GM10248 (cell line): ENCODE measurements around the gene CCDC85C.

ENCODE experiments used
- CTCF ChIA-PET: fragments of 300-600 bp; sonication (Branson Sonifier 250); formaldehyde crosslinking; extraction: SDS; loops from one replicate; lab custom pipeline; 2021; ENCODE audit warnings: antibody characterized with exemption; lab: Yijun Ruan, JAX
- POLR2A ChIA-PET: fragments of 350-650 bp; sonication (Branson Sonifier 250); formaldehyde crosslinking; extraction: SDS; loops from one replicate; lab custom pipeline; 2020; ENCODE audit warnings: antibody characterized with exemption; lab: Yijun Ruan, JAX
- DNase-seq: peaks from one replicate; pipeline ENCODE4 v3.0.0; 2012; ENCODE audit errors: extremely low spot score
- CTCF ChIP-seq: IDR thresholded peaks from 2 replicates; pipeline ENCODE4 v1.5.1; 2012; ENCODE audit warnings: mild to moderate bottlenecking, low read depth; ENCODE audit errors: extremely low read depth, missing control alignments, control extremely low read depth

CCDC85C gene

DNA sequence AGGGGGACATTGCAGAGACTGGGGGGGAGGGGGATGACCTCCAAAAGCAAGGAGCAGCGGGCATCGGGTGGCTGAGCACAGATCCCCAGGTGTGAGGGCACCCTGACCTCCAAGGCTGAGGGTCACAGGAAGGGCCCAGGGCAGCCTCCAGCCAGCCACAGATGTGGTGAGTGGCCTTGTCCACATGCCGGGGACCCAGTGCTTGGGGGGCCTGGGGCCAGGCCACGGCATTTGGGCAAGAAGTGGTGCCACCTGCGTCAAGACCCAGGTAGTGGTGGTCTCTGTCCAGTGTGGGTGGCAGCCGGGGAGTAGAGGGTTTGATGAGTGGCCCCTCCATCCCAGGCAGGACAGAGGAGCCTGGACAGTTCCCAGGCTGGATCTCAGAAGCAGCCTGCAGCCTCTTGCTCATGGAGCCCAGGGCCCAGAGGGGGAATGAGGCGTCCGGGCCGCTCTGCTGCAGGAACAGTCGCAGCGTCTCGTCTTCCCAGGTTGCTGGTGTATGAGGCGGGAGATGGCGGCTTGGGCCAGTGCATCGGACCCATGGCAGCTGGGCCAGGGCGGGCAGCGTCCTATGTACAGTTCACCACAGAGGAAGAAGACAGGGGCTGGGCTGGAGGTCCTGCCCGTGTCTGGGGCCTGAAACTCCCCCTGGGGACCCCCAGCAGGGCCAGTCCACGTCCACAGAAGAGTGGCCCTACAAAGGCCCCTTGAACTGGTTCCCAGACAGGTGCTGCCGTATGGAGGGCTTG is 89.3 kb downstream of the CCDC85C start:
- no peak for TF ChIP-seq CTCF
- ChIA-PET POLR2A (no interaction called here), CTCF (no interaction called here)
- no peak for DNase-seq

GRCh38 chr14:99513946-99514551 is 90.0 kb downstream of the CCDC85C start:
- CTCF ChIA-PET = no interaction called here
- POLR2A ChIA-PET = no interaction called here
- TF ChIP-seq CTCF = no peak
- no peak for DNase-seq

- CTCF ChIA-PET = no interaction called here
Observed at GRCh38 chr14:99513183-99513694, 90.8 kb downstream of the CCDC85C start.

GRCh38 chr14:99512571-99513182 is 91.3 kb downstream of the CCDC85C start:
- POLR2A ChIA-PET = no interaction called here
- CTCF ChIA-PET = no interaction called here
- DNase-seq = no peak
- TF ChIP-seq CTCF = no peak

More at GRCh38 chr14:99513183-99513694, 90.8 kb downstream of the CCDC85C start:
- TF ChIP-seq CTCF = no peak
- no peak for DNase-seq
- POLR2A ChIA-PET = no interaction called here

DNA sequence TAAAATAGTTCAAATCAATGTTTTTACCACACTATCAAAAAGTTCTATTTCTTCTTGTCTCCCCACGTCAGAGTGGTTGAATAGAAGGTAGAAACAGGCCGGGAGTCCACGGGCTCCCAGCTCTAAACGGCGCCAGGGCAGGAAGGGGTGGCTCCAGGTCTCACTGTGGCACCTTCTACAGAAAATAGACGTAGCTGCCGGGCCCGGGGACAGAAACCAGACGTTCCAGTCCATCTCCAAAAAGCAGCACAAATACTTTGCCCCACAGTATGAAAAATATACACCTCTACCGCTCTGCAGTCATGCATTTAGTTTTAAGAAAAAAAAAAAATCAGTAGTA is 91.9 kb downstream of the CCDC85C start:
- POLR2A ChIA-PET = no interaction called here

More for the DNA sequence above, 91.9 kb downstream of the CCDC85C start:
- CTCF ChIA-PET = no interaction called here
- DNase-seq = no peak
- TF ChIP-seq CTCF = no peak
